ENCODE data around the gene PDXP.

- no peak for TF ChIP-seq CTCF (IDR thresholded peaks at IDR 0.05)
- no peak for TF ChIP-seq POLR2A (IDR thresholded peaks at IDR 0.05)
- TF ChIP-seq EP300 (IDR thresholded peaks at IDR 0.05), result no peak
- no peak for TF ChIP-seq POLR2AphosphoS5 (IDR thresholded peaks at IDR 0.05)
Measured at GRCh38 chr22:37625737-37626136, 32.8 kb upstream of the PDXP start.

Data from sigmoid colon (tissue), 4 donors.